CD4-positive, alpha-beta T cell treated with Interleukin-2 at 100 ng/mL for 4 hours (primary cell): ENCODE data around the gene RUNX3.
A peak's percentile ranks its signal among the peaks of the same experiment; 100 is the strongest.
"Not testable (repeated sequence)": the region's sequence is repeated elsewhere in the genome, so short reads cannot be mapped to it uniquely, and the experiment has no call there.

Source experiments
- DNase-seq: peaks from one replicate; pipeline ENCODE4 v3.0.0-alpha.2; 2020; ENCODE audit warnings: low spot score

The RUNX3 gene

GRCh38 chr1:24930260-24931145 lies at the start of gene RUNX3:
Gene RUNX3, minus strand, starts transcription at chr1:24930276. Its CDS starts 408 bp downstream, at chr1:24929868.
- peak; percentile 94 for DNase-seq

- not testable (repeated sequence) for DNase-seq
These were observed 49.2 kb upstream of the RUNX3 start for GRCh38 chr1:24979232-24979631.

- DNase-seq, result no peak
These were observed 48.4 kb upstream of the RUNX3 start for GRCh38 chr1:24978383-24979032.

GRCh38 chr1:24975391-24975790 lies 45.3 kb upstream of the RUNX3 start:
- no peak for DNase-seq

- DNase-seq, result no peak
These were observed 43.2 kb upstream of the RUNX3 start for GRCh38 chr1:24973315-24973714.

- DNase-seq, result no peak
These were observed 42.8 kb upstream of the RUNX3 start for GRCh38 chr1:24972915-24973242.

GRCh38 chr1:24972221-24972914 lies 42.3 kb upstream of the RUNX3 start:
- no peak for DNase-seq

GRCh38 chr1:24970926-24971875 lies 41.1 kb upstream of the RUNX3 start:
- no peak for DNase-seq

GRCh38 chr1:24970399-24970753 lies 40.3 kb upstream of the RUNX3 start:
- DNase-seq, result no peak

GRCh38 chr1:24969596-24970398 lies 39.7 kb upstream of the RUNX3 start:
- no peak for DNase-seq

- no peak for DNase-seq
These were observed 39.0 kb upstream of the RUNX3 start for GRCh38 chr1:24968941-24969585.

- no peak for DNase-seq
These were observed 37.9 kb upstream of the RUNX3 start for GRCh38 chr1:24967962-24968361.

- no peak for DNase-seq
These were observed 37.5 kb upstream of the RUNX3 start for GRCh38 chr1:24967555-24967954.

- DNase-seq, result peak; percentile 70
These were observed 36.8 kb upstream of the RUNX3 start for GRCh38 chr1:24966724-24967346.

- no peak for DNase-seq
These were observed 36.1 kb upstream of the RUNX3 start for GRCh38 chr1:24966121-24966723.

- no peak for DNase-seq
These were observed 35.5 kb upstream of the RUNX3 start for GRCh38 chr1:24965571-24965930.

- peak; percentile 88 for DNase-seq
These were observed 34.9 kb upstream of the RUNX3 start for GRCh38 chr1:24964811-24965570.

- no peak for DNase-seq
These were observed 34.0 kb upstream of the RUNX3 start for GRCh38 chr1:24963943-24964693.
